Keratinocyte (primary cell): Measurements from ENCODE around the gene KRTAP10-12. TPM values are rescaled to one million over a fixed set of nuclear protein-coding genes. Genes with fewer than 3 reads are reported as not detected.

Source experiments
- DNase-seq: peaks from one replicate; pipeline ENCODE4 v3.0.0-alpha.2; 2011; ENCODE audit warnings: low read depth, missing footprints, low spot score
- FAIRE-seq: peaks from 2 replicates; lab custom pipeline; 2011; peaks lifted over from hg19 to GRCh38; lab: Jason Lieb, UNC
- H2AFZ ChIP-seq: 2 replicates; pipeline ENCODE4 v1.6.0; 2012; ENCODE audit warnings: low read length, control low read depth, inconsistent platforms; ENCODE audit not compliant: control insufficient read depth
- H3K27ac ChIP-seq: 2 replicates; pipeline ENCODE4 v1.5.1; 2011; ENCODE audit warnings: low read length; ENCODE audit not compliant: control insufficient read depth, insufficient read depth
- H3K27me3 ChIP-seq: 3 replicates; pipeline ENCODE4 v1.6.0; 2011; ENCODE audit warnings: low read length; ENCODE audit not compliant: control insufficient read depth, insufficient read depth; ENCODE audit errors: extremely low read depth
- H3K36me3 ChIP-seq, 2 experiments: 2 replicates in 1 of 2; 3 replicates in 1 of 2; pipeline ENCODE4 v1.5.1; 2011; ENCODE audit warnings: low read length in 2 of 2, mild to moderate bottlenecking in 1 of 2; ENCODE audit not compliant: control insufficient read depth in 2 of 2, insufficient read depth in 2 of 2; ENCODE audit errors: extremely low read depth in 1 of 2
- H3K4me1 ChIP-seq: 3 replicates; pipeline ENCODE4 v1.5.1; 2011; ENCODE audit warnings: low read length; ENCODE audit not compliant: control insufficient read depth, insufficient read depth; ENCODE audit errors: extremely low read depth
- H3K4me2 ChIP-seq: 3 replicates; pipeline ENCODE4 v1.6.0; 2011; ENCODE audit warnings: low read depth, low read length; ENCODE audit not compliant: control insufficient read depth, insufficient read depth; ENCODE audit errors: extremely low read depth
- H3K4me3 ChIP-seq, 3 experiments: fragments of 200-600 bp in 1 of 3; sonication (generic) in 1 of 3; 2 replicates in 2 of 3; 3 replicates in 1 of 3; pipeline ENCODE4 v1.5.1; 2011 to 2016; ENCODE audit warnings: low read length in 3 of 3, mild to moderate bottlenecking in 3 of 3, control low read depth in 2 of 3, inconsistent platforms in 1 of 3, low read depth in 1 of 3, mixed read lengths in 1 of 3, mixed run types in 1 of 3, moderate library complexity in 1 of 3; ENCODE audit not compliant: control insufficient read depth in 2 of 3, insufficient read depth in 2 of 3; ENCODE audit errors: extremely low read depth in 1 of 3
- H3K79me2 ChIP-seq: 2 replicates; pipeline ENCODE4 v1.6.0; 2012; ENCODE audit warnings: low read length; ENCODE audit not compliant: control insufficient read depth, insufficient read depth
- H3K9ac ChIP-seq: 3 replicates; pipeline ENCODE4 v1.6.0; 2011; ENCODE audit warnings: low read length; ENCODE audit not compliant: control insufficient read depth, insufficient read depth; ENCODE audit errors: extremely low read depth
- H3K9me1 ChIP-seq: 3 replicates; pipeline ENCODE4 v1.6.0; 2011; ENCODE audit warnings: low read length; ENCODE audit not compliant: control insufficient read depth, insufficient read depth; ENCODE audit errors: extremely low read depth
- H3K9me3 ChIP-seq: 2 replicates; pipeline ENCODE4 v1.5.1; 2012; ENCODE audit warnings: low read depth, low read length; ENCODE audit not compliant: control insufficient read depth
- H4K20me1 ChIP-seq: 3 replicates; pipeline ENCODE4 v1.6.0; 2011; ENCODE audit warnings: low read length; ENCODE audit not compliant: control insufficient read depth, insufficient read depth; ENCODE audit errors: extremely low read depth
- EZH2 ChIP-seq: IDR thresholded peaks from one replicate; pipeline ENCODE4 v1.6.1; 2012; ENCODE audit warnings: inconsistent platforms, mild to moderate bottlenecking, low read length, moderate library complexity
- dilution Hi-C: fragments of 300-500 bp; cut with MboI; formaldehyde crosslinking; loops from one replicate; pipeline ENCODE4 v1.7.0; 2020; ENCODE audit warnings: low sequenced_read_pairs; ENCODE audit not compliant: extremely low pct_ligation_motif_present
- polyA plus RNA-seq, 5 experiments: library from polyadenylated mRNA; depleted of rRNA in 3 of 5; stranded (reverse) in 3 of 5; stranded (forward) in 1 of 5; unstranded in 1 of 5; fragments of >200 nt; gene quantifications; 1 replicate in 1 of 5; 2 replicates in 3 of 5; 3 replicates in 1 of 5; pipeline versions ENCODE4 v1.2.1 to v1.2.3, GENCODE V29; 2011 to 2012; ENCODE audit warnings: missing spikeins in 2 of 5, low read depth in 1 of 5, low replicate concordance in 1 of 5
- TF ChIP-seq, protein P1 (sequence below), 3 experiments: IDR thresholded peaks in 1 of 3; conservative IDR thresholded peaks in 1 of 3; optimal IDR thresholded peaks in 1 of 3; 2 replicates in 2 of 3; 3 replicates in 1 of 3; pipeline versions ENCODE3 to v1.5.1; 2011; ENCODE audit warnings: low read length in 3 of 3, mild to moderate bottlenecking in 3 of 3, moderate library complexity in 2 of 3, control low read depth in 1 of 3, inconsistent platforms in 1 of 3; ENCODE audit not compliant: insufficient read depth in 2 of 3; ENCODE audit errors: extremely low read depth in 1 of 3

KRTAP10-12 gene
- polyA plus RNA-seq, 1 donor (not counting 4 experiments of a cell fraction or from before 2014, with no cell fraction given) = not detected

DNA sequence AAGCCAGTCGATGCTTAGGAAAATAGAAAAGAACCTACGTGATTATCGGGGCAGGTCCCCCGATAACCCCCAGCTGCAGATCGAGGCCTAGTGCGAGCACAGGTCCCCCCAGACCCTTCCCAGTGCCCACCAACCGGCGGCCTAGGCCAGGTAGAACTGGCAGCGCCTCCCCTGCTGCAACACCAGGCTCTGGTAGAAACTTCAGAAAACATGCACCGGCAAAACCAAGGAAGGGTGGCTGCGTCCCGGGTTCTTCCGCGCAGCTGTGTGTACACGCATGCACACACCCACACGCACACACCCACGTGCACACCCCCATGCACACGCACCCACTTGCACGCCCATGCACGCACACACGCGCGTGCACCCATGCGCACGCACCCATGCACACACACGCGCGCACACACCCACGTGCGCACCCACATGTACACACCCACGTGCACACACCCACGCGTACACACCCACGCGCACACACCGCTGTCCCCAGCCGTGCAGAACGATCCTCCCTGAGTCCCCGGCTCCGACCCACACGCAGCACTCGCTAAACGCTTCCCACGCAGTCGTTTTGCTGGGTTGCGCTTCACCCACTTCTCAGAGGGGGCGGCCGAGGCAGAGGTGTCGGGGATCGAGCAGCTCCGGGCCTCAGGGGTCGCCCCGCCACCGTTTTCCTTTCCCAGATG is 9.2 kb downstream of the KRTAP10-12 start:
- H3K79me2 ChIP-seq = no peaks in the 10 kb centered on the region
- DNase-seq (no peak), FAIRE-seq (no peak)
- no peak for TF ChIP-seq EZH2
- TF ChIP-seq, protein P1, sequence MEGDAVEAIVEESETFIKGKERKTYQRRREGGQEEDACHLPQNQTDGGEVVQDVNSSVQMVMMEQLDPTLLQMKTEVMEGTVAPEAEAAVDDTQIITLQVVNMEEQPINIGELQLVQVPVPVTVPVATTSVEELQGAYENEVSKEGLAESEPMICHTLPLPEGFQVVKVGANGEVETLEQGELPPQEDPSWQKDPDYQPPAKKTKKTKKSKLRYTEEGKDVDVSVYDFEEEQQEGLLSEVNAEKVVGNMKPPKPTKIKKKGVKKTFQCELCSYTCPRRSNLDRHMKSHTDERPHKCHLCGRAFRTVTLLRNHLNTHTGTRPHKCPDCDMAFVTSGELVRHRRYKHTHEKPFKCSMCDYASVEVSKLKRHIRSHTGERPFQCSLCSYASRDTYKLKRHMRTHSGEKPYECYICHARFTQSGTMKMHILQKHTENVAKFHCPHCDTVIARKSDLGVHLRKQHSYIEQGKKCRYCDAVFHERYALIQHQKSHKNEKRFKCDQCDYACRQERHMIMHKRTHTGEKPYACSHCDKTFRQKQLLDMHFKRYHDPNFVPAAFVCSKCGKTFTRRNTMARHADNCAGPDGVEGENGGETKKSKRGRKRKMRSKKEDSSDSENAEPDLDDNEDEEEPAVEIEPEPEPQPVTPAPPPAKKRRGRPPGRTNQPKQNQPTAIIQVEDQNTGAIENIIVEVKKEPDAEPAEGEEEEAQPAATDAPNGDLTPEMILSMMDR (optimal IDR thresholded peaks at IDR 0.05 in 1 of 3, IDR thresholded peaks at IDR 0.05 in 1 of 3, conservative IDR thresholded peaks at IDR 0.05 in 1 of 3; ENCODE audit: extremely low read depth in 1 of 3, insufficient read depth in 2 of 3, low read length in 3 of 3) = no peak
- peaks cover 27% of the 10 kb centered on the region for H3K4me1 ChIP-seq
- no peak overlapping the region for H3K9ac ChIP-seq
- no peaks in the 10 kb centered on the region for H3K9me1 ChIP-seq
- dilution Hi-C loops = no loop called here
- H3K9me3 ChIP-seq = peaks cover 4% of the 10 kb centered on the region
- no peaks in the 10 kb centered on the region for H4K20me1 ChIP-seq
- H3K27ac ChIP-seq = no peak overlapping the region
- no peak overlapping the region for H2AFZ ChIP-seq
- no peaks in the 10 kb centered on the region for H3K36me3 ChIP-seq
- H3K4me3 ChIP-seq = no peak overlapping the region
- H3K27me3 ChIP-seq = peaks cover 37% of the 10 kb centered on the region
- H3K4me2 ChIP-seq = no peak overlapping the region

DNA sequence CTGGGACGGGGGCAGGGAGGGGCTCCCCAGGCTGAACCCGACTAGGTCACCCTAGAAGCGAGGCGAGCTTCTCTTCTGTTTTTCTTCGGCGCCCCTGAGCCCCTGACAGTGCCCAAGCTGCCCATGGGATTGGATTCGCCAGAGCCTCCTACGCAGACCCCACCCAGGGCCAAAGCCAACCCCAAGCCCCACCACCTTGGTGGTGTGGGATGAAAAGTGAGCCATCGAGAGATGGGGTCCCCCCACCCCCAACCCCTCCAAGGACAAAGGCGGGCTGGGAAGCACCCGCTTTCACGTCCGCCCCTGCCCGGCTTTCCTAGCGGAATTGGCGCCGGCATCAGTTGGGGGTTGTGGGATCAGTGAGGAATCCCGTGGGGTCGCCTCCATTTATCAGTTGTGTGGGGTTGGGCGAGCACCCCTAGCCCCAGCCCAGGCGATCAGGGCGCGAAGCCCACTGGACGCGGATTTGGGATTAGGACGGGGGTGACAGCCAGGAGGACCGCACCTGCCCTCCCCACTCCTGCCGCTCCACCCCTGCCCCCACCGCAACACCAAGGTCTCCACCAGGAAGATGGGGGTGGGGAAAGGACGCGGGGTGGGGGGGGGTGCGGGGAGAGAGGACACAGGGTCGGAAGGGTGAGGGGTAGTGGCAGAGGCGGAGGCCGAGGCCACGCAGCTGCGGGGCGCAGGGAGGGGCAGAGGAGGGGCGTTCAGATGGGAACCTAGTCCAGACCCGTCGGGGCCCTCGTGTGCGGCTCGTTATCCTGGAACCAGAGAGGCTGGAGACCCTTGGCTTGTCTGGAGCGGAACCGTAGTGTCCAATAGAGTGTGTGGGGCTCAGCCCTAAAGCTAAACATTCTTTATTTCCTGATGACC is 10.0 kb downstream of the KRTAP10-12 start:
- Histone ChIP-seq H3K36me3 (no peaks in the 10 kb centered on the region), H2AFZ (no peak overlapping the region), H3K4me2 (no peak overlapping the region), H3K27me3 (peaks cover 43% of the 10 kb centered on the region), H4K20me1 (no peaks in the 10 kb centered on the region), H3K27ac (no peak overlapping the region), H3K9ac (no peak overlapping the region), H3K79me2 (no peaks in the 10 kb centered on the region), H3K9me1 (no peaks in the 10 kb centered on the region), H3K4me1 (peaks cover 31% of the 10 kb centered on the region), H3K4me3 (no peak overlapping the region), H3K9me3 (peaks cover 4% of the 10 kb centered on the region)
- DNase-seq (no peak), FAIRE-seq (no peak)
- TF ChIP-seq, protein P1 (optimal IDR thresholded peaks at IDR 0.05 in 1 of 3, IDR thresholded peaks at IDR 0.05 in 1 of 3, conservative IDR thresholded peaks at IDR 0.05 in 1 of 3; ENCODE audit: extremely low read depth in 1 of 3, insufficient read depth in 2 of 3, low read length in 3 of 3) = no peak
- no peak for TF ChIP-seq EZH2
- dilution Hi-C loops = no loop called here
